HCT116 (cell line): ENCODE results near the gene MPP1.

Source experiments
- CTCF ChIP-seq, 3 experiments: fragments of 200-600 bp in 1 of 3; sonication (generic) in 1 of 3; IDR thresholded peaks in 2 of 3; conservative IDR thresholded peaks in 1 of 3; 2 replicates each; pipeline ENCODE4 v1.5.1; 2012 to 2017; ENCODE audit warnings: low read depth in 2 of 3, low read length in 2 of 3, antibody characterized with exemption in 1 of 3, borderline replicate concordance in 1 of 3, control low read depth in 1 of 3, mild to moderate bottlenecking in 1 of 3, mixed read lengths in 1 of 3, mixed run types in 1 of 3, moderate library complexity in 1 of 3; ENCODE audit not compliant: insufficient read depth in 1 of 3
- EZH2 ChIP-seq: fragments of 200-600 bp; sonication (generic); IDR thresholded peaks from 2 replicates; pipeline ENCODE4 v1.6.1; 2017; ENCODE audit warnings: antibody characterized with exemption, mixed run types
- MAX ChIP-seq: IDR thresholded peaks from 2 replicates; pipeline ENCODE4 v1.6.1; 2012
- POLR2A ChIP-seq: IDR thresholded peaks from 2 replicates; pipeline ENCODE4 v1.7.0; 2011; ENCODE audit warnings: borderline replicate concordance; ENCODE audit not compliant: insufficient read depth, insufficient read length; ENCODE audit errors: extremely low read depth
- YY1 ChIP-seq: IDR thresholded peaks from 2 replicates; pipeline ENCODE4 v1.6.1; 2011; ENCODE audit warnings: low read length, low read depth, moderate library complexity, mild to moderate bottlenecking; ENCODE audit not compliant: insufficient replicate concordance; ENCODE audit errors: extremely low read depth

- TF ChIP-seq EZH2, result no peak
- TF ChIP-seq CTCF (IDR thresholded peaks at IDR 0.05 in 2 of 3, conservative IDR thresholded peaks at IDR 0.05 in 1 of 3; ENCODE audit: borderline replicate concordance in 1 of 3, insufficient read depth in 1 of 3, low read depth in 2 of 3, low read length in 2 of 3), result no peak
- TF ChIP-seq MAX, result no peak
- TF ChIP-seq YY1, result no peak
- TF ChIP-seq POLR2A, result no peak
Measured at GRCh38 chrX:154829134-154829533, 23.8 kb upstream of the MPP1 start.
